Cardiac muscle cell (in vitro differentiated cells and primary cell): ENCODE measurements around the gene PPP1R14D. TPM values are rescaled to one million over a fixed set of nuclear protein-coding genes. Genes with fewer than 3 reads are reported as not detected.

ENCODE experiments used
- DNase-seq, 2 donors: peaks; one replicate each; pipeline versions ENCODE4 v3.0.0 to v3.0.0-alpha.2; 2010 to 2017; ENCODE audit warnings: low read depth in 1 of 2, low spot score in 1 of 2
- H3K27ac ChIP-seq: fragments of 200-600 bp; sonication (generic); 2 replicates; pipeline ENCODE4 v1.5.1; 2016
- H3K27me3 ChIP-seq: fragments of 200-600 bp; sonication (generic); 2 replicates; pipeline ENCODE4 v1.6.0; 2016; ENCODE audit warnings: control low read depth
- H3K36me3 ChIP-seq: fragments of 200-600 bp; sonication (generic); 2 replicates; pipeline ENCODE4 v1.5.1; 2016; ENCODE audit warnings: control low read depth
- H3K4me1 ChIP-seq: fragments of 200-600 bp; sonication (generic); 2 replicates; pipeline ENCODE4 v1.8.1; 2017; ENCODE audit warnings: low read depth, mild to moderate bottlenecking, mixed run types
- H3K4me3 ChIP-seq: fragments of 200-600 bp; sonication (generic); 2 replicates; pipeline ENCODE4 v1.5.1; 2016; ENCODE audit warnings: mild to moderate bottlenecking
- H3K9me3 ChIP-seq: fragments of 200-600 bp; sonication (generic); 2 replicates; pipeline ENCODE4 v1.5.1; 2017; ENCODE audit warnings: low read depth, mild to moderate bottlenecking, control low read depth
- polyA plus RNA-seq: library from polyadenylated mRNA; unstranded; fragments of >200 nt; fragmentation: Nextera tagmentation; extraction: Ambion mirVana; gene quantifications from 2 replicates; pipeline ENCODE4 v1.2.1, GENCODE V29; 2016
- total RNA-seq: library from RNA; depleted of rRNA; stranded (reverse); fragments of >200 nt; gene quantifications from 2 replicates; pipeline ENCODE4 v1.2.3, GENCODE V29; 2016
- TF ChIP-seq, protein P1 (sequence below): IDR thresholded peaks from 2 replicates; pipeline ENCODE4 v1.5.1; 2012; ENCODE audit warnings: low read depth, mild to moderate bottlenecking, low read length

The PPP1R14D gene
- total and polyA plus RNA-seq, 2 experiments from 2014 or later: not detected

DNA sequence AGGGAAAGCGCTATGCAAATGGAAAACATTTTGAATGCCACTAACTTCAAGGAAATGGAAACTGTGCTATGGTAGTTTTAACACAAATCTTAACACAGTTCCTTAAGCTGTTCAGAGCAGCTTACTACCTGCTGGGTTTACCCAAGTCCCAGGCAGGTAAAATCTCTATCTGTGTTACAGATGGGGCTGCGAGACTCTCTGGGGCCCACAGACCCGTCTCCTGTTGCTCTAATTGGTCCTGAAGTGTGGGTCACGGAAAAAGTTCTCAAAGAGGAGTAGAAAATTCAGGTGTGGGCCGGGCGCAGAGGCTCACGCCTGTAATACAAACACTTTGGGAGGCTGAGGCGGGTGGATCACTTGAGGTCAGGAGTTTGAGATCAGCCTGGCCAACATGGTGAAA lies 38.5 kb downstream of the PPP1R14D start:
- Histone ChIP-seq H3K9me3 (no peaks in the 10 kb centered on the region), H3K4me1 (no peaks in the 10 kb centered on the region), H3K27me3 (no peaks in the 10 kb centered on the region), H3K36me3 (no peaks in the 10 kb centered on the region), H3K4me3 (no peak overlapping the region), H3K27ac (no peak overlapping the region)
- TF ChIP-seq, protein P1, sequence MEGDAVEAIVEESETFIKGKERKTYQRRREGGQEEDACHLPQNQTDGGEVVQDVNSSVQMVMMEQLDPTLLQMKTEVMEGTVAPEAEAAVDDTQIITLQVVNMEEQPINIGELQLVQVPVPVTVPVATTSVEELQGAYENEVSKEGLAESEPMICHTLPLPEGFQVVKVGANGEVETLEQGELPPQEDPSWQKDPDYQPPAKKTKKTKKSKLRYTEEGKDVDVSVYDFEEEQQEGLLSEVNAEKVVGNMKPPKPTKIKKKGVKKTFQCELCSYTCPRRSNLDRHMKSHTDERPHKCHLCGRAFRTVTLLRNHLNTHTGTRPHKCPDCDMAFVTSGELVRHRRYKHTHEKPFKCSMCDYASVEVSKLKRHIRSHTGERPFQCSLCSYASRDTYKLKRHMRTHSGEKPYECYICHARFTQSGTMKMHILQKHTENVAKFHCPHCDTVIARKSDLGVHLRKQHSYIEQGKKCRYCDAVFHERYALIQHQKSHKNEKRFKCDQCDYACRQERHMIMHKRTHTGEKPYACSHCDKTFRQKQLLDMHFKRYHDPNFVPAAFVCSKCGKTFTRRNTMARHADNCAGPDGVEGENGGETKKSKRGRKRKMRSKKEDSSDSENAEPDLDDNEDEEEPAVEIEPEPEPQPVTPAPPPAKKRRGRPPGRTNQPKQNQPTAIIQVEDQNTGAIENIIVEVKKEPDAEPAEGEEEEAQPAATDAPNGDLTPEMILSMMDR: no peak
- DNase-seq: no peak

DNA sequence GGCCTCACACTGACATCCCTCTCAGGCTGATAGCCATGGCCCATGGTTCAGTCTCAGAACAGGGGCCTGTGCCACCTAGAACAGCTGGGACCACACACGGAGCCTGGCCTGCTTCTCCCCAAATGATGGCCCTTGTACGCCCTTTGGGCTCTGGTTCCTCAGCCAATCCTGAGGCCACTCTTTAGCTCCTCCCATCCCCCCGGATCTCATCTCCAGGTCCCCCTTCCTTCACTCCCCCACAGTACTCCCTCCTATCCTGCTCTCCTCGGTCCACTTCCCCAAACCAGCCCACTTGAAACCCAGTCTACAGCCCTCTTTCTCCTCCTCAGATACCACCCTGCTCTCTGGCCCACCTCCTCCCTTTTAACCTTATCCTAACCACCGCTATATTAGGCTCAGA lies 39.4 kb downstream of the PPP1R14D start:
- no peak for DNase-seq
- H3K4me1 ChIP-seq: no peaks in the 10 kb centered on the region
- H3K4me3 ChIP-seq: no peak overlapping the region
- H3K9me3 ChIP-seq: no peaks in the 10 kb centered on the region
- H3K36me3 ChIP-seq: no peaks in the 10 kb centered on the region
- TF ChIP-seq, protein P1: no peak
- no peak overlapping the region for H3K27ac ChIP-seq
- no peaks in the 10 kb centered on the region for H3K27me3 ChIP-seq

DNA sequence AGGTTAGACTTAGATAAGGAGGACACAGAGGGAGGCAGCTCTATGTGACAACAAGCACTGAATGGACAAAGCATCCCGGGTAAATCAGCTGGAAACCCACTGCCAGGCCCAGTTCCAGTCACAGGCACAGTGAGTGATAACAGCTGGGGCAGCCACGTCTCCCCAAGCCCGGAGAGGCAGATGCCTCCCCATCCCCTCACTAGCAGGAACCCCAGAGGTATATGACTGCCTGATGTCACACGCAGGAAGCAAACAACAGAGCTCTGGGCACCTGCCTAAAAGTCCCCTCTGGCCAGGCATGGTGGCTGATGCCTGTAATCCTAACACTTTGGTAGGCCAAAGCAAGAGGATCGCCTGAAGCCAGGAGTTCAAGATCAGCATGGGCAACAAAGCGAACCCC lies 40.5 kb downstream of the PPP1R14D start:
- no peaks in the 10 kb centered on the region for H3K27me3 ChIP-seq
- no peak overlapping the region for H3K4me3 ChIP-seq
- H3K9me3 ChIP-seq: no peaks in the 10 kb centered on the region
- no peaks in the 10 kb centered on the region for H3K36me3 ChIP-seq
- no peak overlapping the region for H3K27ac ChIP-seq
- TF ChIP-seq, protein P1: no peak
- no peak for DNase-seq
- H3K4me1 ChIP-seq: no peaks in the 10 kb centered on the region

DNA sequence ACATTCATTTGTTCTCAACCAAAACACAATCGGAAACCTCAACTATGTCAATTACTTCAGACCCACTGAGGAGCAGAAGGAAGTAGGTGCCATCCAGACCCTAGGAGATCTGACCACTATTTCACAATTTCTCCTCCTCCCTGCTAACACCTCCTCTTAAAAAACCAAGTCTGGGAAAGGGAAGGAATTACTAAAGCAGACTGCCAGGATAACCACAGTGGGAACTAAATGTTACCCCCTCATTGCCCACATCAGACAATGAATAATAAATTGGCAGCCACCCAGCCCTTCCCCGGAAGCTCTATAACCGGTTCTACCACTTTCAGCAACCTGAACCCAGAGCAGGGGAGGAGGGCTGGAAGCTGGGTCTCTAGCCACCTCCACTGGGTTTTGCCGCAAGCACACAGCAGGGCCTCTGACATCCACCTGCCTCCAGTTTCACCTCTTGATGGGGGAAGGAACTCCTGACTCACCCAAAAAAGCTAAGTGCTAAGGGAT lies 41.1 kb downstream of the PPP1R14D start:
- TF ChIP-seq, protein P1: no peak
- no peaks in the 10 kb centered on the region for H3K4me1 ChIP-seq
- H3K27ac ChIP-seq: no peak overlapping the region
- H3K27me3 ChIP-seq: no peaks in the 10 kb centered on the region
- H3K36me3 ChIP-seq: no peaks in the 10 kb centered on the region
- no peaks in the 10 kb centered on the region for H3K9me3 ChIP-seq
- DNase-seq: peak in 1 of 2 donors; percentile 84
- no peak overlapping the region for H3K4me3 ChIP-seq

DNA sequence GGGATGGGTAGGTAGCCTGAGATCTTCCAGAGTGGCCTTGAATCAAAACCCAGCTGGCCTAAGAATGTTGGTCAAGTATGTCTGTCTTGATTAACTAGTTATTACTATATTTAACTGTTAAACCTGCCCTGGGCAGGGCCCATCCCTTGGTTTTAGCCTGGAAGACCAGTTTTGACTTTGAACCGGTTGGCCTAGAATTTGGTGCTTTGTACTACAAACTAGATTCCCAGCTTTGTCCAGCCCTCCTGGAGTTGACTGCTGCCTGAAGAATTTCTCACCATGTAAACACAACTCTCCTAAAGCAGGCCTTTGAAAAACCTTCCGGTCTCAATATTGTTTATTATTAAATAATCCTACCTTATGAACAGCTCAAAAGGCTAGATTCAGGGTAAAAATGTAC lies 42.7 kb downstream of the PPP1R14D start:
- Histone ChIP-seq H3K4me1 (no peaks in the 10 kb centered on the region), H3K36me3 (no peaks in the 10 kb centered on the region), H3K27me3 (no peaks in the 10 kb centered on the region), H3K4me3 (no peak overlapping the region), H3K27ac (no peak overlapping the region), H3K9me3 (no peaks in the 10 kb centered on the region)
- DNase-seq: no peak
- TF ChIP-seq, protein P1: no peak

DNA sequence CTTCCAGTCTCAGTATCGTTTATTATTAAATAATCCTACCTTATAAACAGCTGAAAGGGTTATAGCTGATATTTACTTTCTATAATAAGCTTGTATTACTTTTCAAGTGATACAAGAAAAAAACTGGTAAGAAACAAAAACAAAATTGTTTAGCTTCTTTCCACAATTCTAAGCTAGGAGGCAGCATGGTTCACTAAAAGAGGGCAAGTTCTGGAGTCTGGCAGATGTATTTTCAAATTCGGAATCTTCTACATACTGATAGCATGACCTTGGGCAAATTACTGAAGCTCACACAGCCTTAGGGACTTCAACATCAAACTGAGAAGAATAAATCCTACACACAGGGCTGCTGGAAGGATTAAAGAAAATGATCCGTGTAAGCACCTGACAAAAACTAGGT lies 43.3 kb downstream of the PPP1R14D start:
- H3K4me1 ChIP-seq: no peaks in the 10 kb centered on the region
- TF ChIP-seq, protein P1: no peak
- no peaks in the 10 kb centered on the region for H3K27me3 ChIP-seq
- H3K4me3 ChIP-seq: no peak overlapping the region
- H3K36me3 ChIP-seq: no peaks in the 10 kb centered on the region
- DNase-seq: no peak
- H3K27ac ChIP-seq: no peak overlapping the region
- H3K9me3 ChIP-seq: no peaks in the 10 kb centered on the region
